ENCODE measurements around the gene DNASE2B.

GRCh38 chr1:84401156-84401555 is 2.9 kb downstream of the DNASE2B start:
- TF ChIP-seq POLR2A (IDR thresholded peaks at IDR 0.05; ENCODE audit: low read length) (no peak), GATA1 (IDR thresholded peaks at IDR 0.05; ENCODE audit: low read depth, low read length) (no peak)
